Ureter (tissue), 1 donor: Measurements from ENCODE around the gene C16orf90. TPM values are rescaled to one million over a fixed set of nuclear protein-coding genes. Genes with fewer than 3 reads are reported as not detected.

Experiments used
- DNase-seq: peaks from one replicate; pipeline ENCODE4 v3.0.0-alpha.2; 2020; ENCODE audit warnings: low spot score
- total RNA-seq: library from RNA; stranded (reverse); gene quantifications from one replicate; pipeline ENCODE4 v1.2.4, GENCODE V29; 2023
- donor health status: DM: yes; HTN: yes; CAD: no.

Gene C16orf90
- total RNA-seq, 1 donor from 2014 or later: not detected

- no peak for DNase-seq
These were observed 29.2 kb downstream of the C16orf90 start for GRCh38 chr16:3465911-3466584.

GRCh38 chr16:3465301-3465700 is 30.0 kb downstream of the C16orf90 start:
- no peak for DNase-seq

GRCh38 chr16:3461151-3461550 is 34.1 kb downstream of the C16orf90 start:
- no peak for DNase-seq

- no peak for DNase-seq
These were observed 34.7 kb downstream of the C16orf90 start for GRCh38 chr16:3460585-3460984.

- DNase-seq: no peak
These were observed 35.2 kb downstream of the C16orf90 start for GRCh38 chr16:3460121-3460520.

GRCh38 chr16:3459401-3460090 is 35.7 kb downstream of the C16orf90 start:
- no peak for DNase-seq

GRCh38 chr16:3458852-3459361 is 36.4 kb downstream of the C16orf90 start:
- no peak for DNase-seq

- DNase-seq: no peak
These were observed 36.9 kb downstream of the C16orf90 start for GRCh38 chr16:3458278-3458851.

- peak; percentile 92 for DNase-seq
These were observed 37.6 kb downstream of the C16orf90 start for GRCh38 chr16:3457434-3458252.

GRCh38 chr16:3454631-3455147 is 40.6 kb downstream of the C16orf90 start:
- no peak for DNase-seq

GRCh38 chr16:3454093-3454492 is 41.2 kb downstream of the C16orf90 start:
- DNase-seq: no peak

- no peak for DNase-seq
These were observed 51.3 kb downstream of the C16orf90 start for GRCh38 chr16:3444032-3444388.

Other genes with a start within 250 kb of the C16orf90 start
- 1.8 TPM for gene MEFV, start 238.9 kb downstream of the C16orf90 start, total RNA-seq
- gene ZNF263, start 212.0 kb downstream of the C16orf90 start, total RNA-seq: 40.3 TPM
- 5.3 TPM for gene TIGD7, start 190.1 kb downstream of the C16orf90 start, total RNA-seq
- 36.7 TPM for gene ZNF75A, start 190.0 kb downstream of the C16orf90 start, total RNA-seq
- gene OR2C1, start 139.6 kb downstream of the C16orf90 start, total RNA-seq: not detected
- 15.7 TPM for gene ZSCAN32, start 94.5 kb downstream of the C16orf90 start, total RNA-seq
- gene ZNF174, start 94.3 kb downstream of the C16orf90 start, total RNA-seq: 14.5 TPM
- gene ZNF597, start 52.0 kb downstream of the C16orf90 start, total RNA-seq: 4.8 TPM
- 54.4 TPM for gene NAA60, start 51.8 kb downstream of the C16orf90 start, total RNA-seq
- 34.3 TPM for gene CLUAP1, start 5.5 kb upstream of the C16orf90 start, total RNA-seq
- 3.0 TPM for gene NLRC3, start 81.9 kb upstream of the C16orf90 start, total RNA-seq
- gene SLX4, start 116.1 kb upstream of the C16orf90 start, total RNA-seq: 5.8 TPM
- 18.0 TPM for gene DNASE1, start 159.2 kb upstream of the C16orf90 start, total RNA-seq
- gene TRAP1, start 222.0 kb upstream of the C16orf90 start, total RNA-seq: 156 TPM